Adrenal gland (tissue), 12 donors: ENCODE data around the gene STAT6. TPM values are rescaled to one million over a fixed set of nuclear protein-coding genes. Genes with fewer than 3 reads are reported as not detected.
"Not testable (repeated sequence)": the region's sequence is repeated elsewhere in the genome, so short reads cannot be mapped to it uniquely, and the experiment has no call there.

ENCODE experiments used
- DNase-seq, 7 donors: peaks; one replicate each; pipeline ENCODE4 v3.0.0-alpha.2; 2019 to 2020
- H3K27ac ChIP-seq, 5 donors: fragments of 200-600 bp; sonication (generic) in 4 of 5; 1 replicate in 3 of 5; 2 replicates in 2 of 5; pipeline versions ENCODE4 v1.5.1 to v1.8.0; 2016 to 2020; ENCODE audit warnings: mild to moderate bottlenecking in 1 of 5
- H3K27me3 ChIP-seq: fragments of 200-600 bp; 2 replicates; pipeline ENCODE4 v1.8.0; 2021
- H3K36me3 ChIP-seq, 2 donors: fragments of 200-600 bp; replicated peaks in 1 of 2; 1 replicate in 1 of 2; 2 replicates in 1 of 2; pipeline versions ENCODE4 v1.5.1 to v1.8.0; 2018 to 2022
- H3K4me1 ChIP-seq, 2 donors: fragments of 200-600 bp; replicated peaks in 1 of 2; 1 replicate in 1 of 2; 2 replicates in 1 of 2; pipeline versions ENCODE4 v1.5.1 to v1.8.0; 2018 to 2021
- H3K4me3 ChIP-seq, 4 donors: fragments of 200-600 bp; sonication (generic) in 3 of 4; one replicate each; pipeline ENCODE4 v1.5.1; 2016 to 2018
- H3K9me3 ChIP-seq, 3 donors: fragments of 200-600 bp; sonication (generic) in 1 of 3; replicated peaks in 1 of 3; 1 replicate in 2 of 3; 2 replicates in 1 of 3; pipeline versions ENCODE4 v1.5.1 to v1.8.0; 2016 to 2021
- CTCF ChIP-seq, 6 experiments: fragments of 450-650 bp in 4 of 6; fragments of 200-600 bp in 2 of 6; sonication (generic) in 1 of 6; IDR thresholded peaks; 1 replicate in 5 of 6; 2 replicates in 1 of 6; pipeline versions ENCODE4 v1.5.1 to v1.8.0; 2016 to 2021; ENCODE audit warnings: antibody characterized with exemption in 6 of 6, mild to moderate bottlenecking in 2 of 6, moderate library complexity in 1 of 6
- POLR2A ChIP-seq, 2 donors: fragments of 450-650 bp; IDR thresholded peaks; one replicate each; pipeline ENCODE4 v1.6.1; 2017; ENCODE audit warnings: antibody characterized with exemption in 2 of 2, mild to moderate bottlenecking in 2 of 2, moderate library complexity in 1 of 2
- WGBS, 4 donors: extraction: QIAGEN DNeasy Blood & Tissue Kit in 2 of 4; methylation state at CpG; one replicate each; pipeline versions ENCODE4 v1.1.5 to v1.1.7; 2013 to 2017; 5-methylcytosine and 5-hydroxymethylcytosine counted together
- intact Hi-C, 2 donors: fragments of 100-400 bp; cut with DNase I; formaldehyde crosslinking; loops; one replicate each; pipeline versions ENCODE4 v1.14.1 to v1.15.0; 2022 to 2023
- polyA plus RNA-seq, 3 donors: library from polyadenylated mRNA; stranded (reverse); fragments of 200-250 nt in 2 of 3; fragments of 350-450 nt in 1 of 3; fragmentation: Illumina TruSeq in 1 of 3; extraction: RNeasy Lipid Tissue Mini Kit (QIAGEN cat#74804) in 1 of 3; gene quantifications; one replicate each; pipeline ENCODE4 v1.2.3, GENCODE V29; 2013 to 2014
- total RNA-seq, 9 donors: library from RNA; depleted of rRNA in 4 of 9; stranded (reverse); fragments of >200 nt in 4 of 9; fragments of 120-200 nt in 1 of 9; fragmentation: NEBNext Ultra II Directional in 1 of 9; extraction: Animal tissue kit (Norgen Biotek cat#: 25700) in 1 of 9; gene quantifications; one replicate each; pipeline versions ENCODE4 v1.1.0 to v1.2.4, GENCODE V29; 2013 to 2023
- donor health status: healthy with polysubstance abuse.
- donor health status: Bipolar disorder and iron deficiency.
- donor health status: DM: yes; HTN: yes; CAD: no.
- donor health status: DM: no; HTN: no; CAD: no.
- donor health status: DM: no; HTN: no; CAD: no.
- donor health status: DM: yes; HTN: yes; CAD: no.

STAT6 gene
- total and polyA plus RNA-seq, 12 donors, result 71.9 to 321 (median 155) TPM

DNA sequence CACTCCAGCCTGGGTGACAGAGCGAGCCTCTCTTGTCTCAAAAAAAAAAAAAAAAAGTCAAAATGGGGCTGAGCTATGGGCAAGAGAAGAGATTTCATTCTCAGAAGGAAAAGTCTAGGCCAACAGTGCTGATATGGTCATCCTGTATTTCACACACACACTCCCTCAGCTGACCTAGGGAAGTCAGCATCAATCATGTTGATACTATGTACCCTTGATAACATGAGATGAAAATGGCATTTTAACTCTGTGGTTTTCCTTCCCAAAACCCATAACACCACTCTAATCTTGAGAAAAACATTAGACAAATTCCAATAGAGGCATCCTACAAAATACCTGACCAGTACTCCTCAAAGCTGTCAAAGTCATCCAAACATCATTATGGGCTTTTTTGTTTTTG is 30.3 kb downstream of the STAT6 start:
- WGBS, 4 donors, result 69 to 100% (median 98%) methylated on average over 1 of the region's 1 CpG
- Histone ChIP-seq H3K36me3 (no peaks in the 10 kb centered on the region), H3K4me3 (no peak overlapping the region), H3K4me1 (peaks cover 12 to 27% of the 10 kb centered on the region in 2 donors), H3K9me3 (no peaks in the 10 kb centered on the region), H3K27ac (no peak overlapping the region), H3K27me3 (no peaks in the 10 kb centered on the region)
- no peak for TF ChIP-seq CTCF (IDR thresholded peaks at IDR 0.05)
- TF ChIP-seq POLR2A (IDR thresholded peaks at IDR 0.05), result no peak
- intact Hi-C loops, result no loop called here
- DNase-seq, result no peak

- intact Hi-C loops, result loop anchor here in 1 of 2 donors (5.0 to 10.0 kb wide), 2 partner anchors 32 to 105 kb away; partner anchors contain the start of gene STAT6
- 50 to 69% (median 67%) methylated on average over 1 of the region's 1 CpG for WGBS, 4 donors
- Histone ChIP-seq H3K9me3 (no peaks in the 10 kb centered on the region), H3K27ac (peak overlapping the region in 2 of 5 donors; percentile 74 to 83), H3K36me3 (no peaks in the 10 kb centered on the region), H3K4me3 (no peak overlapping the region), H3K4me1 (peaks cover 12 to 19% of the 10 kb centered on the region in 2 donors), H3K27me3 (no peaks in the 10 kb centered on the region)
- TF ChIP-seq CTCF (IDR thresholded peaks at IDR 0.05), result no peak
- TF ChIP-seq POLR2A (IDR thresholded peaks at IDR 0.05), result no peak
- no peak for DNase-seq
Observed at GRCh38 chr12:57079821-57080220, 31.3 kb downstream of the STAT6 start.

GRCh38 chr12:57078519-57079404 is 32.4 kb downstream of the STAT6 start, which contains the start of gene NEMP1:
TSS of gene NEMP1 (minus strand) at chr12:57078791. CDS start at chr12:57078745, 46 bp downstream.
- DNase-seq, result peak; percentile 96 to 100 (median 99)
- no peaks in the 10 kb centered on the region for H3K27me3 ChIP-seq
- TF ChIP-seq POLR2A (IDR thresholded peaks at IDR 0.05), result peak in 1 of 2 donors; percentile 63
- TF ChIP-seq CTCF (IDR thresholded peaks at IDR 0.05), result no peak
- H3K9me3 ChIP-seq, result no peaks in the 10 kb centered on the region
- peak within 1 kb of the TSS; percentile 23 to 83 (median 73) for H3K27ac ChIP-seq
- H3K4me3 ChIP-seq, result peak within 1 kb of the TSS in 3 of 4 donors; percentile 54 to 77 (median 64)
- 0 to 1% (median 0%) methylated on average over 24 to 39 of the region's 39 CpGs for WGBS, 4 donors
- intact Hi-C loops, result loop anchor here in 1 of 2 donors (5.0 to 10.0 kb wide), 2 partner anchors 34 to 106 kb away; partner anchors contain the start of gene STAT6
- H3K36me3 ChIP-seq, result no peaks in the 10 kb centered on the region
- peaks cover 12 to 19% of the 10 kb centered on the region in 2 donors for H3K4me1 ChIP-seq

DNA sequence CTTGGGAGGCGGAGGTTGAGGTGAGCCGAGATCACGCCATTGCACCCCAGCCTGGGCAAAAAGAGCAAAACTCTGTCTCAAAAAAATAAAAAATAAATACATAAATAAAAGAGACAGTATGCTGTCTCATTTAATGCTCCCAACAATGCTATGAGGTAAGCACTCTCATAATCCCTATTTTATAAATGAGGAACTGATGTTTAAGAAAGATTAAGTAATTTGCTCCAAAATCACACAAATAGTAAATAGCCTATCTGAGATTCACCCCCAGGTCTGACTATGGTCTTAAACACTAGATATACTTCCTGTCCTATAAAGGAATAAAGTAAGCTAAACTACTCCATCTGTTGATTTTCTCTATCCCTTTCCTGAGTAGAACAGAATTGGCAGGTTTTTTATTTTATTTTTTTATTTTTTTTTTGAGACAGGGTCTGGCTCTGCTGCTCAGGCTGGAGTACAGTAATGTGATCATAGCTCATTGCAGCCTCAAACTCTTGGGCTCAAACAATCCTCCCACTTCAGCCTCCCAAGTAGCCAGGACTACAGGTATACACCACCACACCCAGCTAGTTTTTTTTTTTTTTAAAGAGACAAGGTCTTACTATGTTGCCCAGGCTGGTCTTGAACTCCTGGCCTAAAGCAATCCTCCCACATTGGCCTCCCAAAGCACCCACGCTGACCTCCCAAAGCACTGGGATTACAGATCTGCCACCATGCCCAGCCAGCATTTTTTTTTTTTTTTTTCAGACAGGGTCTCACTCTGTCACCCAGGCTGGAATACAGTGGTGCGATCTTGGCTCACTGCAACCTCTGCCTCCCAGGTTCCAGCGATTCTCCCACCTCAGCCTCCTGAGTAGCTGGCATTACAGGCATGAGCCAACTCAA is 37.4 kb downstream of the STAT6 start:
- peaks cover 0 to 11% of the 10 kb centered on the region in 2 donors for H3K36me3 ChIP-seq
- not testable (repeated sequence) for DNase-seq, H3K27me3 ChIP-seq, H3K9me3 ChIP-seq, H3K27ac ChIP-seq, H3K4me3 ChIP-seq
- H3K4me1 ChIP-seq, result peaks cover 13 to 16% of the 10 kb centered on the region in 2 donors
- intact Hi-C loops, result loop anchor here in 1 of 2 donors (10.0 kb wide), 1 partner anchor 111 kb away; no protein-coding TSS in a partner anchor
- WGBS, 4 donors, result 96 to 98% (median 97%) methylated on average over 6 of the region's 6 CpGs
